Measurements from ENCODE around the gene KCTD3.

The KCTD3 gene

DNA sequence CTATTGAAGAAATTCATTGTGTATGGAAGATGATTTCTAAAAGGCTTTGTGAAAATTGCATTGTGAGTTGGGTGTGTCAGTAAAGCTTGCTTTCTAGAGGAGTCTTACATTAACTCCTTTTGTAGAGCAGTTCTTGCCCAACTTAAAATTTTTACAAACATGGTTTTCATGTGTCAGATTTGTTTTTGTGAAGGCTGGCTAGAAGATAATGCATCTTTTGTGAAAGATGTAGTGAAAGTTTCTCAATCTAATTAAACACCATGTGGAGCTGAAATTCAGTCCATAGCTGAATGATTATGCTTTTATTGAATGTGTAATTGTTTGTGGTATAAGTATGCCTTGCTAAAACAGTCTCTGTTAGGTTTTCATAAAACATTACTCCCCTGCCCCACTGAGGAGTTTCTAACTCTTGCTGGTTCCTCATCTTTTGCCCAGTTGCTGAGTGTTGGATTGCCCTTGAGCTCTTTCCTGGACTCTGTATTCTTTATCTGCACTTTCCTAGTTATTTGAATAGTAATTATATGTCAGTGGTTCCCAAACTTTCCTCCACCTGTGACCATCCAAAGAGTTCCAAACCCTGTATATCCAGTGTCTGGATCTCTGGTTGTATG lies 38.0 kb downstream of the KCTD3 start:
- no peak for DNase-seq (ENCODE audit: low read depth in 1 of 2, low spot score in 1 of 2)

DNA sequence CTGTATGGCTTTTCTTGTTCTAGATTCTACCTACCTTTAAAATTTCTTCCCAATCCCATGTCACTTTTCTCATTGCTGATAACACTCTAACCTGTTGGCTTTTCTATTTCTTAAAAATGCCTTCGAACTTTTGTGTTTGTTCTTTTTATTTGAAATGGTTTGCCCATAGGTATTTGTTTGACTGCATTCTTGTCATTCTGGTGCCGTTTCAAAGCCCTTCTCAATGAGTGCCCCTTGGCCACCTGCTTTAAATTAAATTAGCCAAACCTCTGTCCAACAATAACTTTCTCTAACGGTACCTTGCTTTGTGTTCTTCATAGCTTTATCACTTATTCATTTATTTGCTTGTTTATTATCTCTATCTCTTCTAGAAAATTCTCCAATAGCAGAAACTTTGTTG lies 38.9 kb downstream of the KCTD3 start:
- DNase-seq (ENCODE audit: low read depth in 1 of 2, low spot score in 1 of 2) = no peak

DNA sequence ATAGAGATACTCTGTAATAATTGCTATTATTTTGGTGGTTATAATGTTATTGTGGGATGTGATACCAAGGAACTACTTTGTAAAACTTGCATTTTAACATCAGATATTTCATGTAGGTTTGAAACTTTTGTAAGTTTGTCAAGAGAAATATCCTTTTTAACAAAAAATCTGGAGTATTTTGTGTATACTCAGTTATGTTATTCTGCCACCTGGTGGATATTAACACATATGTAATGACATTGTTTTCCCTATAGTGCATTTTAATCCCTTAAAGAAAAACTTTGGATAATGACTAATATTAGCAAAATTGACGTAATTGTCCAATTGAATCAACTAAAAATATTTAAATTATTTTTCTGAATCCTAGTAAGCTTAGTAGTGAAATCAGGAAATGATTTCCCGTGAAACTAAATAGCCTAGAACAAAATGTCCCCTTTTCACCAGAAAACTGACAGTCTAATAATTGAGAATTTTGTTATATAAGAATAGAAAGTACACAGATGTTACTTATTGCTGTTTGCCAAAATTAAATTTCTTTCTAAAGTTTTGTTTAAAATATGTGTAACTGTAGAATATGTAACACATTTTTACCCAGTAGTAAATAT lies 39.6 kb downstream of the KCTD3 start:
- no peak for DNase-seq (ENCODE audit: low read depth in 1 of 2, low spot score in 1 of 2)

GRCh38 chr1:215607412-215607811 lies 40.3 kb downstream of the KCTD3 start:
- DNase-seq (ENCODE audit: low read depth in 1 of 2, low spot score in 1 of 2) = no peak

DNA sequence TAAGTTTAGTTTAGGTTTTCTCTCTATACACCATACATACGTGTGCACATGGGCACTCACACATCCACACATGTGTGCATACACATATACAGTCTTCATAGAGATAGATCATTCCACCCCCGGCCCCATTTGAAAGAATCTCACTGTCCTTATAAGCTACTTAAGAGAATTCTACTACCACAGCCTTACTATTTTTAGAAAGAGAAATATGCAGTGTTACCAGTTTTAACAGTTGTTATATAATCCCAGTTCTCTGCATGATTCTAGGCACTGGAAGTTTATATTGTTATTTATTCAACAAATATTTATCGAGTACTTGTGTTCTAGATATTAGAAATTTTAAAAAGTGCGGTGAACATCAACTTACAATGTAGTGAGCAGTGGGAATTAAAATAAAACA lies 41.5 kb downstream of the KCTD3 start:
- DNase-seq (ENCODE audit: low read depth in 1 of 2, low spot score in 1 of 2) = no peak

DNA sequence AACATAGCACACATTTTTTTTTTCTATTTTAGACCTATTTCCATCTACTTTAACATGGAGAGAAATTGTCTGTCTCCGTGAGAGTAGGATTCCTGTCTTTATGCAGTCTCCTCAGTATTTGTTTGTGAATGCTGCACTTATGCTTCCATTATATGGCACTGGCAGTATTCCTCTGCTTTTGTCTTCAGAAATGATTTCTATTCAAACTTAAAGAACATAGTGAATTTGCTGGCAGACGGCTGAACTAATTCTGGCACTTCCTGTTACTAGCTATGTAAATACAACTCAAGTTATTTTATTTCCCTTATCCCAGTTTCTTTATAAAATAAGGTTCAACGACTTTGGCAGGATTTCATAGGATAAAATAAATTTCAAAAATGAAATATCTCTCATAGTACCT lies 45.3 kb downstream of the KCTD3 start:
- DNase-seq (ENCODE audit: low read depth in 1 of 2, low spot score in 1 of 2) = no peak

GRCh38 chr1:215617979-215618378 lies 50.9 kb downstream of the KCTD3 start:
- DNase-seq (ENCODE audit: low read depth in 1 of 2, low spot score in 1 of 2) = no peak

- no peak for DNase-seq (ENCODE audit: low read depth in 1 of 2, low spot score in 1 of 2)
Observed at GRCh38 chr1:215623162-215623561, 56.1 kb downstream of the KCTD3 start.

- DNase-seq (ENCODE audit: low read depth in 1 of 2, low spot score in 1 of 2) = no peak
Observed at GRCh38 chr1:215625949-215626348, 58.8 kb downstream of the KCTD3 start.

DNA sequence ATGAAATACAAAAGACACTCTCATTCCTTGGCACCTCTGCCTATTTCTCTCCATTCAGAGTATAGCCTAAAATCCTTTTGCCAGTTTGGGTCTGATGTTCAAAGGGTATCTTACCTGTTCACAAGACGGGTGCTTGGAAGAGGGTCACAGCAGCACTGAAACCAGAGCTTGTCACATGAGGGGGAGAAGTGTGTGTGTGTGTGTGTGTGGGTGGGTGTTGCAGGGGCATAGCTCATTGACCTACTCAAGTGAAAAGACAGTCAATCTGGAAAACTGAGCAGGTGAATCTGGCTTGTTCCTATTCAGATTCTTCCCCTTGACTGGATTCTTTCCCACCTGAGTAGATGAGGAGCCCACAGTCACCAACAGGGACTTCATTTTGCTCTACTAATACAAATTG lies 63.9 kb downstream of the KCTD3 start:
- no peak for DNase-seq (ENCODE audit: low read depth in 1 of 2, low spot score in 1 of 2)

GRCh38 chr1:215631489-215631888 lies 64.4 kb downstream of the KCTD3 start:
- DNase-seq (ENCODE audit: low read depth in 1 of 2, low spot score in 1 of 2) = no peak

DNA sequence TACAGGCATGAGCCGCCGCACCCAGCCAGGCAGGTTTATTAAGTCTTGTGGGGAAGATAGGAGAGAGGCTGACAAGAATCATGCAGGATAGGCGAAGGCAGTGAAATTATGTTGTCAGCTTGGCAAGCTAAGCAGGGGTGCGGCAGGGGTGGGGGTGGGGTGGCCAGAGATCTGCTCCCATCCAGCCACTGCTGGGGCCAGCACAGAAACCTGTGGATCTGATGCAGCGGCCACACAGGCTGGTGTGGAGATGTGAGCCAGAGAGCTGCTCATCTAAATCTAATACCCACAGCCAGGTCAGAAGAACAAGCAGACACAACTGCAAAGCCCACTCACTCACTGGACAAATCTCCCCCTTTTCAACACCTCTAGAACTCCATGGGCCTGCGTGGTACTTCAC lies 68.7 kb downstream of the KCTD3 start:
- no peak for DNase-seq (ENCODE audit: low read depth in 1 of 2, low spot score in 1 of 2)

GRCh38 chr1:215636258-215636965 lies 69.3 kb downstream of the KCTD3 start:
- no peak for DNase-seq (ENCODE audit: low read depth in 1 of 2, low spot score in 1 of 2)

DNA sequence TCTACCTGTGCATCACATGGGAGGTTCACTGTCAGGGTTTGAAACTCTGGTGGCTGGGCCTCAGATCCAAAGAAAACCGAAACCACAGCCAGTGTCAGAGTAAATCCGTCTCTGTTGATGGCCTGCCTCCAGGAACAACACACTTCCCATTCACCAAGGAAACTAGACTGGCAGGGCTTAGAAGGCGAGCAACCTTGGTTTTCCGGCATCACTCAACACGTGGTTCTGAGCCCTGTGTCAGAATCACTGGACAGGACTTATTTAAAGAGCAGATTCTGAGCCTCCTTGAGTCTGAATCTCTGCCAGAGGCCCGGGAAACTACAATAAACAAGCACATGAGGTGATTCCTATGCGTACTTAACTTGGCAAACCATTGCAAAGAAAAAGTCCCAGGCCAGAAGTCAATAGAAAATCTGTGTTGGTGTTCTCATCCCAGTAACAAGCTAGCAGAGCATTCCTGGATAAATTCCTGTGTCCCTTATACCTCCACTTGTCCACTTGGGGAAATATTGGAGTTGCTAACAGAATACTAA lies 70.0 kb downstream of the KCTD3 start:
- DNase-seq (ENCODE audit: low read depth in 1 of 2, low spot score in 1 of 2) = no peak

- no peak for DNase-seq (ENCODE audit: low read depth in 1 of 2, low spot score in 1 of 2)
Observed at GRCh38 chr1:215640429-215641148, 73.5 kb downstream of the KCTD3 start.

GRCh38 chr1:215643592-215644321 lies 76.7 kb downstream of the KCTD3 start:
- DNase-seq (ENCODE audit: low read depth in 1 of 2, low spot score in 1 of 2) = no peak

- no peak for DNase-seq (ENCODE audit: low read depth in 1 of 2, low spot score in 1 of 2)
Observed at GRCh38 chr1:215645182-215645581, 78.1 kb downstream of the KCTD3 start.

DNA sequence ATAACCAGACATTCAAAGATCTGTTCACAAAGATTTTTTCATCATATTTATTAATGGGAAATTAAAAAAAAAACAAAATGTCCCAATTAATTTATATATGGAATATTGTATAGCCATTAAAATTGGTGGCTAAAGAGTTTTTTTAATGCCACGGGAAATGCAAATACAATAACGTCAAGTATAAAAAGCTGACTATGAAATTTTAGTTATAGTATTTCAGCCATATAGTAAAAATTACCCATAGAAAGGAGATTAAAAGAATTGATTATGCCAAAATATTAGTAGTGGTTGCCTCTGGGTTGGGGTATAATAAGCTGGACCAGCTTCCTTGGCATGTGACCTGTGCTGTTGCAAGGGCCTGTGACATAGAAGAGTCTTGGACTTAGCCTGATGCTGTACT lies 78.8 kb downstream of the KCTD3 start:
- DNase-seq (ENCODE audit: low read depth in 1 of 2, low spot score in 1 of 2) = no peak

- no peak for DNase-seq (ENCODE audit: low read depth in 1 of 2, low spot score in 1 of 2)
Observed at GRCh38 chr1:215647738-215648137, 80.6 kb downstream of the KCTD3 start.

DNA sequence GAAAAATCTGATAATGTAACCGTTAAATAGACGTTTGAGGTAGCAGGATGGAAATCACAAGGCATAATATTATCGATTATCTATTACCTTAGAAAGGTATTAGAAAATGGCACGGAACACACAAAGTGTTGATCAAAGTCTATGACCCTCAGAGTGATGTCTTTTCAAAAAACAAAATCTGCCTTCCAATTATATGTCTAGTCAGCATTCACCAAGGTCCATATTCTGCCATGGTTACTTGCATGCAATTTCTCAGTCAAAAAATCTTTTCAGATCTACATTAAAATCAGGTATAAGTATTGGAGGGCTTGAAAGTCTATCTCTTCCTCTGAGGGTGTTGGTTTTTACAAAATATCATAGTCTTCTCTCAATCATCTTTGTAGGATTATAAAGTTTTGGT lies 81.9 kb downstream of the KCTD3 start:
- DNase-seq (ENCODE audit: low read depth in 1 of 2, low spot score in 1 of 2) = no peak

Data from stimulated activated CD4-positive, alpha-beta T cell treated with anti-CD3 and anti-CD28 coated beads, Interleukin-15, amount 100 ng/mL, for 1 hour (primary cell).